ENCODE measurements around the gene COMTD1. TPM values are rescaled to one million over a fixed set of nuclear protein-coding genes. Genes with fewer than 3 reads are reported as not detected.

The COMTD1 gene
- total and polyA plus RNA-seq, 2 of the 13 experiments (the other 11 are each of a cell fraction or from before 2014, with no cell fraction given) = 11.8 to 18.4 TPM

GRCh38 chr10:75210282-75211006 is 25.3 kb downstream of the COMTD1 start, which contains the start of gene VDAC2 (continued):
- TF ChIP-seq, protein P1, sequence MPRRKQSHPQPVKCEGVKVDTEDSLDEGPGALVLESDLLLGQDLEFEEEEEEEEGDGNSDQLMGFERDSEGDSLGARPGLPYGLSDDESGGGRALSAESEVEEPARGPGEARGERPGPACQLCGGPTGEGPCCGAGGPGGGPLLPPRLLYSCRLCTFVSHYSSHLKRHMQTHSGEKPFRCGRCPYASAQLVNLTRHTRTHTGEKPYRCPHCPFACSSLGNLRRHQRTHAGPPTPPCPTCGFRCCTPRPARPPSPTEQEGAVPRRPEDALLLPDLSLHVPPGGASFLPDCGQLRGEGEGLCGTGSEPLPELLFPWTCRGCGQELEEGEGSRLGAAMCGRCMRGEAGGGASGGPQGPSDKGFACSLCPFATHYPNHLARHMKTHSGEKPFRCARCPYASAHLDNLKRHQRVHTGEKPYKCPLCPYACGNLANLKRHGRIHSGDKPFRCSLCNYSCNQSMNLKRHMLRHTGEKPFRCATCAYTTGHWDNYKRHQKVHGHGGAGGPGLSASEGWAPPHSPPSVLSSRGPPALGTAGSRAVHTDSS (CRISPR knock-in tag; conservative IDR thresholded peaks at IDR 0.05) = 0 out of 2 replicates have a peak, but pooled peaks have one; percentile 74
- TF ChIP-seq, protein P2, sequence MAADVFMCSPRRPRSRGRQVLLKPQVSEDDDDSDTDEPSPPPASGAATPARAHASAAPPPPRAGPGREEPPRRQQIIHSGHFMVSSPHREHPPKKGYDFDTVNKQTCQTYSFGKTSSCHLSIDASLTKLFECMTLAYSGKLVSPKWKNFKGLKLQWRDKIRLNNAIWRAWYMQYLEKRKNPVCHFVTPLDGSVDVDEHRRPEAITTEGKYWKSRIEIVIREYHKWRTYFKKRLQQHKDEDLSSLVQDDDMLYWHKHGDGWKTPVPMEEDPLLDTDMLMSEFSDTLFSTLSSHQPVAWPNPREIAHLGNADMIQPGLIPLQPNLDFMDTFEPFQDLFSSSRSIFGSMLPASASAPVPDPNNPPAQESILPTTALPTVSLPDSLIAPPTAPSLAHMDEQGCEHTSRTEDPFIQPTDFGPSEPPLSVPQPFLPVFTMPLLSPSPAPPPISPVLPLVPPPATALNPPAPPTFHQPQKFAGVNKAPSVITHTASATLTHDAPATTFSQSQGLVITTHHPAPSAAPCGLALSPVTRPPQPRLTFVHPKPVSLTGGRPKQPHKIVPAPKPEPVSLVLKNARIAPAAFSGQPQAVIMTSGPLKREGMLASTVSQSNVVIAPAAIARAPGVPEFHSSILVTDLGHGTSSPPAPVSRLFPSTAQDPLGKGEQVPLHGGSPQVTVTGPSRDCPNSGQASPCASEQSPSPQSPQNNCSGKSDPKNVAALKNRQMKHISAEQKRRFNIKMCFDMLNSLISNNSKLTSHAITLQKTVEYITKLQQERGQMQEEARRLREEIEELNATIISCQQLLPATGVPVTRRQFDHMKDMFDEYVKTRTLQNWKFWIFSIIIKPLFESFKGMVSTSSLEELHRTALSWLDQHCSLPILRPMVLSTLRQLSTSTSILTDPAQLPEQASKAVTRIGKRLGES (CRISPR knock-in tag; IDR thresholded peaks at IDR 0.05; ENCODE audit: borderline replicate concordance) = no peak
- 0 out of 2 replicates have a peak, but pooled peaks have one; percentile 57 for TF ChIP-seq ZNF800 (CRISPR knock-in tag; IDR thresholded peaks at IDR 0.05)
- TF ChIP-seq JUND (CRISPR knock-in tag; IDR thresholded peaks at IDR 0.05) = 0 out of 2 replicates have a peak, but pooled peaks have one; percentile 33
- TF ChIP-seq, protein P3, sequence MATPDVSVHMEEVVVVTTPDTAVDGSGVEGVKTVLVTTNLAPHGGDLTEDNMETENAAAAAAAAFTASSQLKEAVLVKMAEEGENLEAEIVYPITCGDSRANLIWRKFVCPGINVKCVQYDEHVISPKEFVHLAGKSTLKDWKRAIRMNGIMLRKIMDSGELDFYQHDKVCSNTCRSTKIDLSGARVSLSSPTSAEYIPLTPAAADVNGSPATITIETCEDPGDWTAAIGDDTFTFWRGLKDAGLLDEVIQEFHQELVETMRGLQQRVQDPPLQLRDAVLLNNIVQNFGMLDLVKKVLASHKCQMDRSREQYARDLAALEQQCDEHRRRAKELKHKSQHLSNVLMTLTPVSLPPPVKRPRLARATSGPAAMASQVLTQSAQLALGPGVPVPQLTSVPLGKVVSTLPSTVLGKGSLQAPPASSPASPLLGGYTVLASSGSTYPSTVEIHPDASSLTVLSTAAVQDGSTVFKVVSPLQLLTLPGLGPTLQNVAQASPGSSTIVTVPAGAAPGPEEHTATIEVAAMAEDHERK (CRISPR knock-in tag; IDR thresholded peaks at IDR 0.05; ENCODE audit: low read depth) = peak; percentile 69; the same call in 1 of the 2 replicates
- no peak for TF ChIP-seq ZBTB1 (CRISPR knock-in tag; IDR thresholded peaks at IDR 0.05; ENCODE audit: borderline replicate concordance)
- no peak; the same call in 1 of the 2 replicates for TF ChIP-seq HNF4G (IDR thresholded peaks at IDR 0.05; ENCODE audit: borderline replicate concordance, low read depth, low read length)
- TF ChIP-seq HNF4G (CRISPR knock-in tag; IDR thresholded peaks at IDR 0.05; ENCODE audit: borderline replicate concordance, low read depth) = peak; percentile 44; the same call in 1 of the 2 replicates
- no peak for TF ChIP-seq CEBPB (IDR thresholded peaks at IDR 0.05; ENCODE audit: borderline replicate concordance, low read depth, low read length)
- no peak for TF ChIP-seq ZFP62 (CRISPR knock-in tag; IDR thresholded peaks at IDR 0.05)
- peak; percentile 21; the same call in 1 of the 2 replicates for TF ChIP-seq ZMYM3 (CRISPR knock-in tag; IDR thresholded peaks at IDR 0.05)
- TF ChIP-seq TFAP4 (IDR thresholded peaks at IDR 0.05; ENCODE audit: borderline replicate concordance, low read depth) = peak; percentile 14; the same call in 1 of the 2 replicates
- TF ChIP-seq ZNF232 (CRISPR knock-in tag; IDR thresholded peaks at IDR 0.05; ENCODE audit: borderline replicate concordance) = no peak
- peak; percentile 47; the same call in 1 of the 2 replicates for TF ChIP-seq ZNF362 (CRISPR knock-in tag; IDR thresholded peaks at IDR 0.05; ENCODE audit: borderline replicate concordance)
- TF ChIP-seq CHCHD3 (CRISPR knock-in tag; IDR thresholded peaks at IDR 0.05) = peak; percentile 17
- TF ChIP-seq AHR (CRISPR knock-in tag; IDR thresholded peaks at IDR 0.05) = peak; percentile 13
- 0 out of 2 replicates have a peak, but pooled peaks have one; percentile 50 for TF ChIP-seq ZNF230 (CRISPR knock-in tag; IDR thresholded peaks at IDR 0.05)
- TF ChIP-seq ZNF546 (CRISPR knock-in tag; conservative IDR thresholded peaks at IDR 0.05) = no peak; the same call in none of the 2 replicates
